OCI-M2 (cell line): ENCODE data around the gene NR2C2.

Experiments
- DNase-seq: peaks from one replicate; lab custom pipeline; 2025; ENCODE audit not compliant: unreplicated experiment; lab: John Stamatoyannopoulos, UW

NR2C2 gene

DNA sequence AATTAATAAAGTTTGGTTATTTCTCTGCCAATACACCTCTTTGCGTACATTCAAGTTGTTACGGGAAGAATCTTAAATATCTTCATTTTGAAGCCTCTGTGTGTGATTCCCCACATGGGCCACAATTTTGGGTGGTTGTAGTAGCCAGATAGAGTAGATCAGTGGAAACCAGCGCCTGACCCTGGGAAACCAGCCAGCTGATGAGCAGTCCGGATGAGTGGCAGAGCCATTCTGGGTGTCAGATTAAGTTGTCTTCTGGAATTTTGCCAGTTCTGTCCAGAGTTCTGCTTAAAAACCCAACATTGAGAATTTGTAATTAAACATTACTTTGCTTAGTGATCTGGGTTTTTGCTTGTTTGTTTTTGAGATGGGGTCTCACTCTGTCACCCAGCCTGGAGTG is 68.1 kb downstream of the NR2C2 start:
- DNase-seq = no peak

DNA sequence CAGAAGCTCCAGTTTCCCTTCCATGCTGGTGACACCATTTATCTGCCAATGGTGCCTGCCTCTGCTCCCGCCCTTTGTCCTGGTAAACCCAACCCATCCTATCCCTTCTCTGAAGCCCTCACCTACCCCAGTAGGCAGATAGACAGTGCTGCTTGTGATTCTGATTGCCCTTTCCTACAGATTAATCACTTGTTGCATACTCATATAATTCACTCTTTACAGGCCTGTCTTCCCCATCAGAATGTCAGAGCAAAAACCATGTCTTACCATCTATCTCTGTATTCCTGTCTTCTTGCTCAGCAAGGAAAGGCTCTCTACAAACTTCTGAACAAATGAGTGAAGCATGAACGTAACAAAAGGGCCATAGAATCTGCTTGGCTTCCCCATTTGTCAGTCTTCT is 69.8 kb downstream of the NR2C2 start:
- DNase-seq = no peak

DNA sequence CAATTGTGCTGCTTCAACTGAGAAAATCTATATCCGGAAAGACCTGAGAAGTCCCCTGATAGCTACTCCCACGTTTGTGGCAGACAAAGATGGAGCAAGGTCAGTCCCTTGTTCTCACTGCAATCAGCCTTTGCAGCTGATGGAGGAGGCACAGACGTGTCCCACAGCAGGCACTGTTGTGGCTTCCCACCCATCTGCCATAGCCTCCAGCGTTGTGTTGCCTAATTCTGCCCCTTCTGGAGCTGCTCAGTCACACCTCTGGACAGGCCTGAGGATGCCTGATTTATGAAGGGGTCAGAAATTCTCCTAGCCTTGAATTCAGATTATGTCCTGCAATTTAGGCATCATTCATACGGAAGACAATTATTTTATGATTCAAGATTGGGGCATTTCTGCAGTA is 75.9 kb downstream of the NR2C2 start:
- DNase-seq = no peak

DNA sequence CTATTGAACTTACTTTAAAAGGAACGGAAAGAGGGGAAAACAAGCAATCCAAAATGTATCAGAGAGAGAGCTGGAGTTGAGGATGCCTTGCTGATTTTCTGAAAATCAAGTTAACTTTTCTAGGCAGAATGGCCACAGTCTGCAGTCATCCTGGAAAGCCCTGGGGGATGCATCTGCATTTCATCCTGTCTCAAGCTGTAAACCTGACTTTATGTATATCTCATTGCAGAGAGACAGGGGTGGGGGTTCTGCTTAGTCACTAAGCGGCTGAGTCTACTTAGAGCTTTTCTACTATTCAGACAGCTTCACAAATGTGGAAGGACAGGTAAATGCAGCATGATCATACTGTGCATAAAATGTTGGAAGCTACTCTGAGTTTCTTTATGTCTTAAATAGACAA is 76.3 kb downstream of the NR2C2 start:
- DNase-seq = no peak

DNA sequence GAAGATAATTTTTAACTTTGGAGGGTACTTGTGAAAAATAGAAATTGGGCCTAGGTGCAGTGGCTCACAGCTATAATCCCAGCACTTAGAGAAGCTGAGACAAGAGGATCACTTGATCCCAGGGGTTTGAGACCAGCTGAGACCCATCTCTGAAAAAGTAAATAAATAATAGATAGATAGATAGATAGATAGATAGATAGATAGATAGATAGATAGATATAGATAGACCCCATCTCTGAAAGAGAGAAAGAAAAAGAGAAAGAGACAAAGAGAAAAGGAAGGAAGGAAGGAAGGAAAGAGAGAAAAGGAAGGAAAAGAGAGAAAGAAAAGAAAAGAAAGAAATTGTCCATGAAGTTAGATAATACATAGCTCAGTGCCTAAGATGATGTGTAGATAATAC is 82.2 kb downstream of the NR2C2 start:
- no peak for DNase-seq

DNA sequence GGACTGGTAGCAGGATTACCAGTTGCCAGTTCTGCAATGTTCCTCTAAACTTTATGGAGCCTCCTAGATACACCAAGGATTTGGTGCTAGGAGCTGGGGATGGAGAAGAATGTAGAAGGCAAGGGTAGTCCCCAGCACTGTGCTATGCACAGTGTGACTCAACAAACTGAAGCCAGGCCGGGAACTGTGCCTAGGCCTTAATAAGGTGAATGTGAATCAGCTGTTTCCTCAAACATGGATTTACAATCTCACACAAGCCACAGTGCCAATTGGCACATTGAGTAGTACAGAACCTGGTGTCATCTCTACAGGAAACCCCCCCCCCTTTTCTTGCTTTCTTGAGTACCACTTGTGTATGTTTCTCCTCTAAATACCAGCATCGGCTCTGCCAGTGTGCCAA is 85.3 kb downstream of the NR2C2 start:
- no peak for DNase-seq

DNA sequence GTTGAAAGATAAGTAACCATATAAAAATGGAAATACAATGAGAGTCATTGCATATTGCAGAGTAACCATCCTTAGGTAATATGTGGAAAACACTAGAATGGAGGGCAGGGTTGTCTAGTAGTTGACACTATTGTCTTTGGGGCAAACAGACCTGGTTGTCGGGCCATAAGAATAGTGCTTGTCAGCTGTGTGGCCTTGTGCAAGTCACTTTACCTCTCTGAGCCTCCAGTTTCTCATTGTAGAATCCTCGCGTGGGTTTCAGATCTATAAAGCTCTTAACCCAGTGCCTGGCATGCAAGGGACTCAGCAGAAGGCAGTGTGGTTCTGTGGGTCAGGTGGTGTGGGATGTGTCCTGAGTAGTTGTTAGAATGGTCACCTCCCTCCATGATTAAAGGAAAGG is 85.7 kb downstream of the NR2C2 start:
- no peak for DNase-seq

DNA sequence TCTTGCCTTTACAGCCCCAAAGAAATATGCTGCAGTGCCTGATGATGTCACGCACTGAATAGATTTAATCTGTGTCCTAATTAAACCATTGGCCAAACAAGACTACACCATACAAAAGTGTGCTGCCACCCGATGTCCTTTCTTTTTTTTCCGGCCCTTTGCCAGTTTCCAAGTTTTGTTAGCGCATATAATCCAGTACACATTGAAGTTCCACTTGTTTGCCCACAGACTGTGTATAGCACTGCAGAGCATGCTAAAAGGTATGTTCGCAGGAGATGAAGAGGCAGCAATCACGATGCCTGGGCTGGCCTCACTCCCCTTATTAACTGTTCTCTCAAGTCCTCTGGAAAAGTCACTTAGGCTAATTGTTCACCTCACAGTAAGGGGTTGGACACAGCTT is 90.9 kb downstream of the NR2C2 start:
- DNase-seq = no peak

DNA sequence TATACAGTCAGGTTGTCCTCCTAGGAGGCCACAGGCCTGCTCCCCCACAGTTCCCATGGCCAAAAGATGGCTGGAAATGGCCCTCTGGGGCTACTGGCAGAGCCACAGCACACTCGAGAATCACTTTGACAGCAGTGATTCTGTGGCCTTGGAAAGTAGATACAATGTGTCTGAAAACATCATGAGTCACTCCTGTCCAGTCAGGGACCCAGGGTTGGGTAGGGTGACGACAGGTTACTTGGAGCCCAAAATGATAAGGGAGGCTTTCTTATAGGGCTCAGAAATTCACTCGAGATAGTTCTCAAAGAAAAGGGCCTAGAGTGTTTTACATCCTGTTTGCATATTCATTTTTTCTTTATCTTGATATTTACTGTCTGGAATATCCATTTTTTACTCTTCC is 93.5 kb downstream of the NR2C2 start:
- no peak for DNase-seq

DNA sequence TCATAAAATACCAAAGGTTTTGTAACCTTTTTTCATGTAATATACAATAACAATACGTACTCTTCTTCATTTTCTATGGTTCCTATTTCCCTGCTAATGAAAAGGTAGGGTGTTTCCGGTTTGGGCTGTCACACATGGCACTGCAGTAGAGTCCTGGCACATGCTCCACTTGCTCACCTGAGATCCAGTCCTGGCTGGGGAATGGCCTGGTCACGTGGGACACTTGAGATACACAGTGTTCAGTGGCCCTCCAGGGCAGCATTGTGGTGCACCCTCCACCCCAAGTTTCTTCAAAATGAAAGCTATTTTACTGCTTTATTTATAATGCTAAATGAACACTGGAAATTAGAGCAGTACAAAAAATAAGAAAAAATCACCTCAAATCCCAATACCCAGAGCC is 94.6 kb downstream of the NR2C2 start:
- DNase-seq = no peak

DNA sequence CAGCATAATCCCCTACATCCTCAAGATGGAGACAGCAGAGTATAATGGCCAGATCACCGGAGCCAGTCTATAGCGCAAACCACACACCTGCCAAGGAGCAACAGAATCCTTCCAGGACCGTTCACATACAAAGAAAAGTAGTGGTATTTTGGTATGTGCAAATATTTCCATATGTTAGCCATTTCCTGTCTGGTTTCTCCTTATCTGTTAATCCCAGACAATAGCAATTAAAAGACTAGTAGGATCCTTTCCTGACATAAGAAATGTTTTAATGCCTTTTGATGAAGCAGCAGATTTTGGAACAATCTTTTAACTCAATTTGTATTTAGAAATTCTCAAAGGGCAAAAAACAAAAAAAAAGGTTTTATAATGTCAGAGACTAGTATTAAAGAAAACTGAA is 95.6 kb downstream of the NR2C2 start:
- no peak for DNase-seq

DNA sequence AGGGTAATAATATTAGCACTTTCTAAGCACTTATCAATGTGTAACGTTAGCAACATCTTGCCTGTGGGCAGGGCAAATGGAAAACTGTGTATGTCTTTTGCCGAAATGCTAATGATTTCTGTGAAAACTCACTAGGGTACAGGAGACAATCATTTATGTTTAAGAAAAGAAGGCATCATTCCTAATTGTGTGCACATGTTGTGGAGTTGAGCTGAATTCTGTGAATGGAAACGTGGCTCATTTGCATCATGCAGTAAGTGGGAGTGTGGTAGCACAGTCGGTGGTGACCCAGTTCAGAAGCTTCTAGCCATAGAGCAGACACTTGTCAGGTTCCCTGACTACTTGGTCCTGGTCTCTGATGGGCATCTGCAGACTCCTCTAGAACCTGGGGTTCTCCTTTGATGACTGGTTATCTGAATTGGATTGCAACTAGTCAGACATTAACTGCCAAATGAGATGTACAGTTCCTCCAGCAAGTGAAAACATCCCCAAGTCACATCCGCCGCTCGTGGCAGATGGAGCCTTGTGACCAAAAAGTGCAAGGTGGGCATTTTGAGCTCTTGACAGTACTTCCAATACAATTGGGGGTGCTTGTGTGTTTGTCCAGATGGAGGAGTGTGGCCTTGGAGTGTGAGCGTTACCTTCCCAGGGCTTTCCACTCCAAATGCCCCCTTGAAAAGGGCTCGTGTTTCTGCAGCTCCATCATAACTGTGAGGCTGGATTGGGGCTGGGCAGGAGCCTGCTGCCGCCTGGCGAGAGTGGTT is 96.2 kb downstream of the NR2C2 start:
- no peak for DNase-seq

DNA sequence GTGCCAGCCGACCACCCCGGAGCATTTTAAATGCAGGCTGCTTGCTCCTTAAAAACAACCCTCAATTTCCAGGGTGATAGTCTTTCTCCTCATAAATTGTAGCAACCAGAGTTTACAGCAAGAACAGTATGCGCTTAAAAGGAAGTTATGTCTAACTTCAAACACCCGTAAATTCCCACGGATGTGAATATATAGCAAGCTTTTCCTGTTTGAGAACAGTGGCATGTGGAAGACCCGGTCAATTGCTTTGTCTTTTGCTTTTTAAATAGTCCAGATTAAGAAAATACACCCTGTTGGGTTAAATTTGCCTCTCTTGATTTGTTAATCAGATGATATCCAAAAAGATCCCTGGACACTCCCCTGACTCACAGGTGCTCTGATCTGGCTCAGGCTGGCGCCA is 96.9 kb downstream of the NR2C2 start:
- DNase-seq = no peak

DNA sequence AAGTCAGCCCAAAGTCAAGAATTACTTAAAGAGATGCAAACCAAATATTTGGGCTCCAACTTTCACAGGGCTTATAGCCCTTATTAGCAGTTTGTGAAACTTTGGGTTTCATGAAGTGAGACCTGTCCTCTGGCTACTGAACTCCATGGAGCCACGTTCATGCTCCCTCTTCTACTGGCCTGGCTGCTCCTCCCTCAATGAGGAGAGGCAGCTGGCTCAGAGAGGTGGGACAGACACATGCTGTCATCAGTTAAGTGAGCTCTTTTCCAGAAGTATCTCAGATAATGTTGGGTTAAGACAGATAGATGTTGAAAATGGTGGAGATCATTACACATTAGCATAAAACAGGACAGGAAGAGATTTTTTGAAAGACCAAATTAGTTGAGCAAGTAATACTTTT is 98.3 kb downstream of the NR2C2 start:
- no peak for DNase-seq

DNA sequence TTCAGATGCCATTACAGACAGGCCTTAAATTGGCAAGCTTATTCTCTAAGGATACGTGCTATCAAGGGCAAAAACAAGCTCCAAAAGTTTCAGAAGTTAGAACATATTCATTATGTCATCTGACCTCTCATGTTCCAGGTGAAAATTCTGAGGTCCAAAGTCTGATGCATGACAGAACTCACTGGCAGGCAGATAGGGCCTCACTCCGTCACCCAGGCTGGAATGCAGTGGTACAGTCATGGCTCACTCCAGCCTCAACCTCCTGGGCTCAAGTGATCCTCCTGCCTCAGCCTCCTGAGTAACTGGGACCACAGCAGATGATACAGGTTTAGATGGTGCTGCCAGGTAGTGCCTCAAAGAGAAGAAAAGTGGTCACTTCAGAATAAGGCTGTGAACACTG is 102.2 kb downstream of the NR2C2 start:
- DNase-seq = no peak

DNA sequence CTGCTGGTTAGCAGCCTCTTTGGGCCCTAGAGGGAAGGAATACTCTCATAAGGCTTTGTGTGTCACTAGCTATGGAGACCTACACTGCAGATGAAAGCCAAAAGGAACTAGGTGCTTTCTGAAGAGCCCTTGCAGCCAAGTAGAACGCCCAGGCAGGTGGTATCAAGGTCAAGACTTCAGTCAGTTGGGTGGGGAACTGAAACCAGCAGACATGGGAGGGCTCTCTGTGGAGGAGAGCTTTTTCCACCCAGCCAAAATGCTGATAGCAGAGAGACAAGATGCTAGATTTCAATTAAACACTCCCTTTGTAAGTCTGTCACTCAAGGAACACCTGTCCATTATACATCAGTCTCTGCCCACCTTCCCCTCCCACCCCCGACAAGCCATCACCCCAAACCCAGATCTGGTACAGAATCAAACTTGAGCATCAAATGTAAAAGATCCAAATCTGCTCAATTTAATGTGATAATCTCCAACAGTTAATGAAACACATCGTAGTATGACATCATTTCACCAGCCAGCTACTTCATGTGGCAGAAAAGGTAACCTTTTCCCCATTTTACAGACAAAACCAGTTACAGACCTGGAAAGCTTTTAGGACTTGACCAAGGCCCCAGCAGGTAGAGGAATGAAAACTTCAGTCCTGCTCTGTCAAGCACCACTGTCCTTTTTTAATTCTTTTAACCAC is 103.2 kb downstream of the NR2C2 start:
- DNase-seq = no peak

DNA sequence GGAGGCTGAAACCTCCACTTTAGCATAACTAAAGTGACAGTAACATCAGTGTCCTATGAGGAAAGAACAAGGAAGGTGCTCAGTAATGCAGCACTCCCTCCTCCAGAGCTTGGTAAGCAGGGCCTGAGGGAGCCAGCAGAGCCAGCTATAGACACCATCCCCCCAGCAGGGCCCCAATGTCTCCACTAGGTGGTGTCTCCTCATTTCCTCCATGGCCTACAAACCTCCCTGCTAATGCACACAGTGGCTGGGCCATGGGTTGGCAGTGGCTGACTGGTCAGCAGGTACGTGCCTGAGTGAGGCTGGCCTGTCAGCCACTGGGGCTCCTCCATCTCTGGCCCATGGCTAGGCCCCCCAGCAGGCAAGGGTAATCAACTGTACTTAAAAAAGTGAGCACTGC is 104.1 kb downstream of the NR2C2 start:
- DNase-seq = no peak

DNA sequence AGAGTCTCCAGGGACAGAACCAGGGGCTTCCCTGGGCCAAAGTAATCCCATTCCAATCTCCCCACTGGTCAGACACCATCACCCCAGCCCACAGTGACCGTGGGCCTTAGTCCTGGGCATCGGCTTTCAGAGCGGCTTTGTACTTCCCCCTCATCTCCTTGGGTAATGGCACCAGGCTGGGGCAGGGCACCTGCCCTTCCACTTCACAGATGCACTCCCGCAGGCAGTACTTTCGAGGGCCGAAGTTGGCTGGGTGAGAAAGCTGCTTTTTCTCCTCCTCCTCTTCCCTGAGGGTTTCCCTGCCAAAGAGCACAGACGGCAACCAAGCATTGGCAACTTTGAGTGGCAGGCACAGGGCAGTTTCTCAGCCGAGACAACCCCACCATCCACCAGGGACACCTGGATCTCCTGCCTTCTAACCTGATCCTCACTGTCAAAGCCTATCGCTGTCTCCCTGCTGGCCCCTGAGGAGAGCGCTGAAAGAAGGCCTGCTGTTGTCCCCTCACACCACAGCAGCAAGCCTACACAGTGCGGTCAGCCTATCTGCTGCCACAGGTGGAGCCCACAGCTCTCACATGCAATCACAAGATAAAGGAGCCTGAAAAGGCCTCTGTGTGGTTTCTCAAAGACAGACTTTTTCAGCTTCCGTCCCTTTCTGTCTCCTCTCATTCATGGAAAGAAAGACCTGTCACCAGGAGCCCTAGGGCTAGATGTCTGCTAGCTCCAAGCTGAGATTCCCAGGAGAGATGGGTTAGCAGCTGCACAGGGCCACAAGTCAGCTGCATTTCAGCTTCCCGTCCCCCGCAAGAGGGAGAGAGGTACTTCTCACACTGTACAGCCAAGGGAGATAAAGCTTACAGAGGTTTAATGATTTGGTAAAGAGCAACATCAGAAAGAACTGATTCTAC is 105.2 kb downstream of the NR2C2 start:
- DNase-seq = peak; percentile 8

DNA sequence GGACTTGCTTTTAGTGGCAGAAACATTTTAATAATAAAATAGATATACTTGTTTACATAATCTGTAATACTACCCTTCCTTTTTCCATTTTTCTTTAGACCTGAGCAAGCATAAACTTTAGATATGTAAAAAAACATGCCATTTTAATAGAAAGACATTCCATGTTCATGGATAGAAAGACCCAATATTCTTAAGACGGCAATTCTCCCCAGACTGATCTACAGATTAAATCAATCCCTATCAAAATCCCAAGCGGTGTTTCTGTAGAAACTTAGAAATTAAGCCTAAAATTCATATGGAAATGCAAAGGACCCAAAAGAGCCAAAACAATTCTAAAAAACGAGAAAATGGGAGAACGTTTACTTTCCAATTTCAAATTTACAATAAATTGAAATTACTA is 106.2 kb downstream of the NR2C2 start:
- no peak for DNase-seq

DNA sequence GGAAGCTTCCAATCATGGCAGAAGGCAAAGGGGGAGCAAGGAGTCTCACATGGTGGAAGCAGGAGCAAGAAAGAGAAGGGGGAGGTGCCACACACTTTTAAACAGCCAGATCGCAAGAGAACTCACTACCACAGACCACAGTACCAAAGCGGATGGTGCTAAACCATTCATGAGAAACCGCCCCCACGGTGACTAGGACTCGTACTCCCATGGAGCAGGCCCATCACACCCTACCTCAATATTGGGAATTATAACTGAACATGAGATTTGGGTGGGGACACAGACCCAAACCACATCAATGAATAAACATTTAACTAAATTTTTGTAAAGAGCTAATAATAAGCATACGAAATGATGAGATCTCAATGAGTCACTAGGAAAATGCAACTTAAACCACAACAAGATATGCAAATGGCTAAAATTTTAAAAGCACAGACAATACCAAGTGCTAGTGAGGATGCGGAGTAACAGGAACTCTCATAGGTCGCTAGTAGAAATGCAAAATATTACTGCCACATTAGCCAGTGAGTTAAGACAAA is 107.7 kb downstream of the NR2C2 start:
- no peak for DNase-seq

DNA sequence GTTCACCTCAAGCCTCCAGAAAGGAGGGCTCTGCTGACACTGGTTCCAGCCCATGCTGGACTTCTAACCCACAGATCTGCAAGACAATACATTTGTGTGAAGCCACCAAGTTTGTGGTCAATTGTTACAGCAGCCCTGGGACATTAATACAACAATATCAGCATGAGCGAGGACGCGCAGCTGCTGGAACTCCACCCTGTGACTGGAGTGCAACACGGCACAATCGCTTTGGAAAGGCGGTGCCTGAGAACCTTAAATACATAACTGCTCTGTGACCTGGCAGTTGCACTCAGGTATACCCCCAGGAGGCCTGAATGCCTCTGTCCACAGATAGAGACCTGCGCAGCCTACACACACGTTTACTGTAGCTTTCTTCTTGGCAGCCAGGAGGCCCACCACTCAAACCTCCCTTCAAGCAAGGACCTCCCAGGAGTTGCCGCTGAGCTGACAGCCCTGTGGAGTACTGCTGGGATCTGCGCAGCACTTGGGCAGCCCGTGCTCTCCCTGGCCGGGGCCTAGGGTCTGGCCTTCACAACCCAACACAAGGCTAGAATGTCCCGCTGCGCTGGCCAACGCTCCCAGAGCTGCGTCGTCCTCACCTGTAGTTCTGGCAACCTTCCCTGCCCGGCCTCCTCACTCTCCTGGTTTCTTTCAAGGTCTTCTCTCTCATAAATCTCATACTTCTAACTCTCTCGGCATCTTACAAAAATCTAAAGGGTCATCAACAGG is 109.5 kb downstream of the NR2C2 start:
- no peak for DNase-seq
